GM10266 (cell line): ENCODE measurements around the gene LANCL2.

Source experiments
- DNase-seq: peaks from one replicate; pipeline ENCODE4 v3.0.0; 2012; ENCODE audit errors: extremely low spot score
- CTCF ChIP-seq: IDR thresholded peaks from 2 replicates; pipeline ENCODE4 v1.5.1; 2012; ENCODE audit warnings: mild to moderate bottlenecking, low read depth; ENCODE audit not compliant: control insufficient read depth, insufficient read depth; ENCODE audit errors: missing control alignments

Gene LANCL2

GRCh38 chr7:55339033-55340000 is 25.8 kb upstream of the LANCL2 start:
- TF ChIP-seq CTCF, result no peak
- DNase-seq, result no peak

GRCh38 chr7:55342216-55342871 is 22.8 kb upstream of the LANCL2 start:
- no peak for DNase-seq
- no peak for TF ChIP-seq CTCF

- DNase-seq, result no peak
- TF ChIP-seq CTCF, result no peak
Measured at GRCh38 chr7:55343002-55343781, 21.9 kb upstream of the LANCL2 start.

GRCh38 chr7:55343860-55344606 is 21.1 kb upstream of the LANCL2 start:
- DNase-seq, result no peak

GRCh38 chr7:55344840-55345239 is 20.3 kb upstream of the LANCL2 start:
- no peak for DNase-seq
- TF ChIP-seq CTCF, result no peak

More at GRCh38 chr7:55343860-55344606, 21.1 kb upstream of the LANCL2 start:
- no peak for TF ChIP-seq CTCF

GRCh38 chr7:55345292-55345691 is 19.8 kb upstream of the LANCL2 start:
- no peak for DNase-seq
- no peak for TF ChIP-seq CTCF
